ENCODE data around the gene RETREG1.
A peak's percentile ranks its signal among the peaks of the same experiment; 100 is the strongest.

The RETREG1 gene

DNA sequence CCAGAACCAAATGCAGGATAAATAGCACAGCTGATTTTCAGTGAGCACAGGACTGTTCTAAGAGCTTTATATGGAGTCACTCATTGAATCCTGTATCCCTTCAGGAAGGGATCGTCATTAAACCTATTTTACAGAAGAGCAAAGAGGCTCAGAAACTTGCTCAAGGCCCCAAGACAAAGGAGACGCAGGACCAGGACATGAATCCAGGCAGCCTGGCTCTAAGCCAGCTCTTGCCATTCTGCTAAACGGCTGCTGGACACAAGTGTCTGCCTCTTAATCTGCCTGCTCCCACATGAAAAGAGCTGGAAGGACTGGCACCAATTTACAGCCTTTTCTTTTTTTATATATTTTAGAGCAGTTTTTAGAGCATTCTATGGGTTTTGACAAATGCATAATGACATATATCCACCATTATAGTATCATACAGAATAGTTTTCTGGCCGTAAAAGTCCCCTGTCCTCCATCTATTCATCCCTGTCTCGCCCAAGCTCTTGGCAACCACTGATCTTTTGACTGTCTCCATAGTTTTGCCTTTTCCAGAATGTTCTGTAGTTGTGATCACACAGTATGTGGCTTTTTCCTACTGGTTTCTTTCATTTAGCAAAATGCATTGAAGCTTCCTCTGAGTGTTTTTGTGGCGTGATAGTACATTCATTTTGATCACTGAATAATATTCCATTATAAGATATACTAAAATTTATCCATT, 37.5 kb downstream of the RETREG1 start:
- no peak for DNase-seq

DNA sequence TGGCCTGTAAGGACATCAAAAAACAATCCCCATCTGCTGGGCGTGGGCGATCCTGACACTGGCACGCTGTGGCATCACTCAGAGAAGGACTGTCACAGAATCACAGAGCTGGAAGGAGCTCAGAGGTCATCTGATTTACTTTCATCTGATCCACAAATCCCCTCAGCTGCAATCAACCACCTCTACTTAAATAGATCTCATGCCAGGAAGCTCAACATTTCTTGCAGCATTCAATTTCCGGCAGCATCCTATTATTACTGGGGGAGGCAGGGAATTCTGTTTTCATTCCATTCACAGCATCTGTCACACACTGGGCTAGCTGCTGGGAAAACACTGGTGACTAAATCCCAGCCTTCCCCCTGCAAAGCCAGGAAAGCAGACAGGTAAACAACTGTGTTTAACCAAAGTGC, 38.3 kb downstream of the RETREG1 start:
- DNase-seq: no peak

DNA sequence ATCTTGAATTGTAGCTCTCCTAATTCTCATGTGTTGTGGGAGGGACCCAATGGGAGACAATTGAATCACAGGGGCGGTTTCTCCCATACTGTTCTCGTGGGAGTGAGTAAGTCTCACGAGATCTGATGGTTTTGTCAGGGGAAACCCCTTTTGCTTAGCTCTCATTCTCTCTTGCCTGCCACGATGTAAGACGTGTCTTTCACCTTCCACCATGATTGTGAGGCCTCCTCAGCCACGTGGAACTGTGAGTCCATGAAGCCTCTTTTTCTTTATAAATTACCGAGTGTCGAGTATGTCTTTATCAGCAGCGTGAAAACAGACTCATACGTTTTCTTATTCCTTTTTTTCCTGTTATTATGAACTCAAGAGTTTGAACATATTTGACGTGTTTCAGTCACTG, 39.1 kb downstream of the RETREG1 start:
- no peak for DNase-seq

DNA sequence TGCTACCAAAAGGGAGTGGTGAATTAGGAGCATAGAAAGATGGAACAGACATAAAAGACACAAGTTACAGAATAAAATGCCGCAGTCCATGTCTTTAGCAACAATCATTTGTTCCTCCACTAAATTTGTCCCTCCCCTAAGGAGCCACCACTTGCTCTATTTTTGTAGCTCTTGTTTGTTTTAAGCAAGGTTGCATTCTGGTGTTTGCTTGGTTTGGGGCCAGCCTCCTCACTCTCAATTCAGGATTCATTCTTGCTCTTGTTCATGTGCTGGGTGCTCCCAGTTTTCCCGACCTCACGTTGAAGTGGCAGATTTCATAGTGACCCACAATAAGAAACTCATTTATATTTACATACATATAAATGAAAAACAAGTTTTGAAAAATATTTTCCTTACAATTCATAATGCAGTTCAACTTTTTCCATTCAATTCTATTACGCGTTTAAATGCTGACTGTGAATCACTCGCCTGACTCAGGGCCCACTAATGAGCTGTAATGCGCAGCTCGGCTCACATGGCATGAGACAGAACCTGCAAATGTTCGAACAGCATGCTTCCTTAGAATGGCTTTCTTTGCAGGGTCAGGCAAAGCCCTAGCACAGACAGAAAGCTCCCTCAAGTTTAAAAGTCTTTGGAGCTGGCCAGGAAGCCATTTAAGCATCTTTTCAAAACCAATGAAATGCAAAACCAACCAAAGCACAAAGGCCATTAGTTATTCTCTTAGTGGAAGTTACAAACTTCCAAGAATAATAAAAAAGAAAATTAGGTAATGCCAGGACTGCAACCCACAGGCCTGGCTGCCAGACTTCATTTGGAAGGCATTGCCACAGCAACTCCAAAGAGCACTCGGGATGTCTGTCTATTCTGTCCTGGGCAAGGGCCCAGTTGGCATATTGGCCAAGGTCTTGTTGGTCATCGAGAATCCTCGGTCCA, 41.7 kb downstream of the RETREG1 start:
- DNase-seq: no peak

DNA sequence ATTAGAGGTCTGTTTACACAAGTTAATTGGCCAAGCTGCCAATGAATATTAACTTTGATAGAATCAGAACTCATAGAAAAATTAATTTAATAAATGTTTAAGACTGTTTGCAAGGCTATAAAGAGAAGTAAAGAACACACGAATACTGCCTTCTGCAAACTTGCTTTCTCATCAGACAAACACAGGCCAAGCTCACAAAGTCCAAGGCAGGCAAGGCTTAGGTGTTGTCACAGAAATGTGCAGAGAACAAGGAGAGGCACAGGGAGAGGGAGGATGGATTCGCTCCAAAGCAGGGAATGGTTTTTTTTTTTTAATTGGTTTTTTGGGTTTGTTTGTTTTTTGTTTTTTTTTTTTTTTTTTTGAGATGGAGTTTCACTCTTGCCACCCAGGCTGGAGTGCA, 43.4 kb downstream of the RETREG1 start:
- no peak for DNase-seq

DNA sequence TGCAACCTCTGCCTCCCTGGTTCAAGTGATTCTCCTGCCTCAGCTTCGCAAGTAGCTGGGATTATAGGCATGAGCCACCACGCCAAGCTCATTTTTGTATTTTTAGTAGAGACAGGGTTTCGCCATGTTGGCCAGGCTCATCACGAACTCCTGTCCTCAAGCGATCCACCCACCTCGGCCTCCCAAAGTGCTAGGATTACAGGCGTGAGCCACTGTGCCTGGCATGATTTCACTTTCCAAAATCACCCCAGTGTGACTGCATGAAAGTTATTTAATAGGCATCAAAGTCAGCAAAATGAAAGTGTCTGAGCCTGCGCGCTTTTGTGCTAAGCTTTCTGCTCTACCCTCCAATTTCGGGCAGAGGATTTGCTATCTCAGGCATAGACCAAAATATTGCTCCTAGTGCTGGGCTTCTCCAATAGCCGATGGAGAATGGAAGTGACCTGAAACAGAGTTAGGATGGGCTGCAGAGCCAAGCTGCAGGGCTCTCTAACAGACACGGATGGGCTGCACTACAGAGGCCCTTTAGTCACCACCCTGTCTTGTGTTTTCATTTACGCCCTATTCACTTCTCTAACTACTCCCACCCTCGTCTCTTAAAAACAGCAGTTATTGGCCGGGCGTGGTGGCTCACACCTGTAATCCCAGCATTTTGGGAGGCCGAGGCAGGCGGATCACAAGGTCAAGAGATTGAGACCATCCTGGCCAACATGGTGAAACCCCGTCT, 44.3 kb downstream of the RETREG1 start:
- DNase-seq: no peak

DNA sequence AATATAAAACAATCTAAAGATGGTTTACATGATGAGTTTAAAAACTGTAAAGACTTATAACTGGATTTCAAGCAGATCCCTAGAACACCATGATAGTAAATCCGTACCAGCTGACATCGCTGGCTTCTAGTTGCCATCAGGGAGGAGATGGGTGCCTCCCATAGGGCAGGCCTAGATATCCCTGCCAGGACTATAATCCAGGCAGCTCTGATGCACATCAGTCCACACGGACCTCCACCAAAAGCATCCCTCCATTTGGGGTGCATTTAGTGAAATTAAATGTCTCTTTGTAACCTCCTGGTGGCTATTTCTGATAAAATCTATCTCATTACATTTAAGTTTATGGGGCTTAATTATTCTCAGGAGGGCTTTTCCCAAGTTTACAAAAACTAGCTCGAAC, 45.8 kb downstream of the RETREG1 start:
- DNase-seq: no peak

DNA sequence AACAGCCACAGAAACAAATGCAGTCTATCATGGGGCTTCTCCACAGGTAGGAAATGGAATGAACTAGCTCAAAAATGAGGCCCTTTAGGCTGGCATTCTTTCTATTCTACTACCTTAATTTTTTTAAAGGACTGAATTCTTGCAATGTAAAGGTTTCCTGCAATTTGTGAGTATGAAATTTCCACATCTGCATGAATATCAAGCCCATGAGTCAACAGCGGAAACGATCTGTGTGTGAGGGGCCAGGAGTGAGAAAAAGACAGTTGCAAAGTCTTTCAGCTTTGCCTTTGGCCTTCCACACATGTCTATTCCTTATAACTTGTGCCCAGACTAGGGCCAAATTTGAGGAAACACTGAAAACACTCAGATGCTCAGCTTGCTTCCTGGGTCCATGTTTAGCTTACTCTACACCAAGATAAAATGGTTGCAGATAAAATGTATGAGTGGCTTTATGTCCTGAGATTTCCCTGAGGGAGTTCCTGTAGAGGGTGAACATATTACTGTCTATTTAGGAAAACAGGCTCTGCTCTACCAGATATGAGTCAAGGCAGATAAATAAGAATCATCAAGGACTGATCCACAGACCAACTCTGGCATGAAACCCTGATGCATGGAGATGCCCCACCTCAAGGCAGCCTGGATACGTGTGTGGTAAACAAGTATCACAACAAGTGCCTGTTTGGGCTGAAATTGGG, 46.5 kb downstream of the RETREG1 start:
- DNase-seq: no peak

DNA sequence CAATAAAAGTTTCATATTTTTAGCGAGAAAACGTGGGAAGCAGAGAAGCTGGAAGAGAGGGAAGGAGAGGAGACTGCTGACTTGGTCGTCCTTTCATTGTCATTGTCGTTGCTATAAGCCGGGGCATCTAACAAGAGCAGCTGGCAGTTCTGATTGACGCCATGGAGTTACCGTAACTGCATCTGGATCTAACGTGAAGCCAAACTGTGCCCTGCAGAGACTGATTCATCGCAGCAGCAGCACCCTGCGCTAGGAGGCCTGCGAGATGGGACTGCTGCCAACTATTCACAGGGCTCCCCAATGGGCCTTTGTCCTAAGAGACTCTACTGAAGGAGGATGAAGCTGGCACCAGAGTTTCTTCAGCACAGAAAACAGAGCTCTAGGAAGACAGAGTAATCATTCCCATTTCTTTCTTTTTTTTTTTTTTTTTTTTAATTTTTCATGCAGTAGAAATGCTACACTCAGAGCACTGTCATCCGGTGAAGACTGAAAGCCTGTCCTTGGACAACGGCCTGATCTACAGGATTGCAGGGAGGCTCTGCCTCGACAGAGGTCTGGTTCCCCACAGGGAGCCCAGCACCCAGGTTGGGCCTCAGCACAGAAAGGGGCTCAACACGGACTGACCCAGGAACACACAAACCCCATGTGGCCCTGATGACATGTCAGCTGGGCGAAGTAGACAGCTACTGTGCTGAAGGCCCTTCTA, 47.8 kb downstream of the RETREG1 start:
- DNase-seq: no peak

DNA sequence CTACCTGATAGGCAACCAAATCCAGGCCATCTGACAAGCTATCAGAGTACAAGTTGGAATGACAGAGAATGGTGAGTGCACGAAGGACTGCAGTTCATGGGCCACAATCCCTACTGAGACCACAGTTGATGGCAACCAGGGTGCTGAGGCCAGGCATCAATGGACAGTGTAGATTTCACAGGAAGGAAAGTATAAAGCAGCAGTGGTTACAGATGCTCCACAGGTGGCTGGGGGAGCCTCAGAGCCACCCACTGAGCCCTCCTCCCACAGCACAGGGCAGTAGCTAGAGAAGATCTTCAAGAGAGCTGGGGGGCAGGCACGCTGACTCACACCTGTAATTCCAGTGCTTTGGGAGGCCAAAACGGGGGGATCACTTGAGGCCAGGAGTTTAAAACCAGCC, 49.4 kb downstream of the RETREG1 start:
- no peak for DNase-seq

DNA sequence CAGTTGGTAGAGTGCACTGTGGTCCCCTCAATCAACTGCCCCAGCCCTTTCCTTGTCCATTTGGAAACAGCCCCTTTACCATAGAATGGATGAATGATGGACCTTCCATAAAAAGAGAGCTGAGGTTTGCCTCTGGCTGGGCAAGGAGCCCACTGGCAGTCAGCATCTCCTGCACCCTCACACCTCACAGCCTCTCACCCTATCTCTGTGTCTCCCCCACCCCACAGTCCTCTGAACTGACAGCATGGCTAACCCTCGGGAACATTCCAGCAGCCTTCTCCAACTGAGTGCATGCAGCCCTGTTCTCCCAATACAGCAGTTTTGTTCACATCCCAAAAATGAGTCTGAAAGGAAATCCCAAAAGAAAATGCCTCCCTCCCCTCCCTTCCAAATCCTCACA, 51.7 kb downstream of the RETREG1 start:
- DNase-seq: no peak

DNA sequence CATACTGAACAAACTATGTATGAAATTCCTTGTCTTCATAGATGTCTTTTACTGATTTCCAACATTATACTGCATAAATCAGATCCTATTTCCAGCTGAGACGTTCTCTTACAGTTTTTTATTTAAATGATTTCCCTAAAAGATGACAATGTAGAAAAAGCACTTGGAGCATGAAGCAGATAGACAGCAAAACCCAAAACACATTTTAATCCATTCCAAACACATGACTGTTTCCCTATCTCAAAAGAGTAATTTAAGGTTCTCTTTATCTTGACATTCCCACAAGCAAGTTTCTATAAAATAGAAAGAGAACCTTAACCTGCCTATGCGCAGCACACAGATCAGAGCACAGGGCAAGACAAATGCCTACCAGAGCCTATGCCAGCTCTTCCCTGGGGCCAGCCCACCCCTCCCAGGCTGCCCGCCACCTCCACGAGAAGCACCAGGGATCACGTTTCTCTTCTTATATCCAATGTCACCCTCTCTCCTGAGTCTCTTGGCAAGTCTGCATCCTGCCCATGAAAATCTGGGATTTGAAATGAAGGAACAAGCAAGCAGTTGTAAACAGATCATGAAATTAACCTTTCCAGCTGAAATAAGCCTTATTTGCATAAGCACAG, 52.4 kb downstream of the RETREG1 start:
- no peak for DNase-seq

DNA sequence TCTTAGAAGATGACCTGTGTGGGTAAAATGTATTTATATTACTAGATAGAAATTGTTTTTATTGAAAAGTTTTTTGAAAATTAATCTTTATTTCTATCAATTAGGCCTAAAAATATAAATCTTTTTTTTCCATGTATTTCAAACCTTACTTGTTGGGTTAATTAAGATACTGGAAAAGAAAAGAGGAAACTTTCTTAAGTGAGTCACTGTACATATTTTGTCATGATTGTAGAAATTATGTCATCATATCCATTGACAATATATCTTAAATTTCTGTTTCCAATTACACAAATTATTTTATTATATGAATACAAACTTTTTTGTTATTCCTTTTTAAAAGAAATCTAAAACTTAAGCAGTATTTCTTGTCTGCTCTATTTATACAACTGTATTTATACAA, 53.1 kb downstream of the RETREG1 start:
- no peak for DNase-seq

DNA sequence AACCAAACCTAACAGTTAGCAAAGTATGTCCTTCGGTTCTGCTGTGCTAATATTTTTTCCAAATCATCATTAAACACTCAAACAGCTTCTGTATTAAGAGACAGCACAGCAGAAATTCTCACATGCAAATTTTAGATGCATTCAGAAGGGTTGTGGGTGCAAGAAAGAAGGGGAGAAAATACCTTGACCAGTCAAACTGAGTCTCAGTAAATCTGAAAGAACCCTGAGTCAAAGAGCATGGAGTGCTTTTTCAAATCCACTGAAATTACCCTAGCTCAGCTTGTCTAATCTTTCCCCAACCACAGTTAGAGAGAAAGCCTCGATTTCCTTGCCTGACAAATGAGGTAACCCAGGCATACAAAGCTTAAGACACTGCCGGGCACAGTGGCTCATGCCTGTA, 55.1 kb downstream of the RETREG1 start:
- DNase-seq: no peak

DNA sequence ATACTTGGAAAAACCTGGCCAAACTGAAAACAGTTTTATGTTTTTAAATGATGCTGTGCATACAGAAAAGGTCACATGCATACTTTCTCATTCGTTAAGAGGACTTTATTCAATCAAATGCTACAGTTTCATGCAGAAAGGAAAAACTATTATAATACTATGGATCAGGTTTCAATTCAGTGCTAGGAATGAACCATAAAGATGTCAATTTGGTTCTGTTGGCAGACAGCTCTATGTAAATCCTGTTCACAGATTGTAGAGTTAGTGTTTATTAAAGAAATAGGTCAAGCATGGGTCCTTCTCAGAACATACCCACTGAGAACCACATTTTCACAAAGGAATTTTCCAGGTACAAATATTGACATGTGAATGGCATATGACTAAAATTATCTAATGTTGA, 57.1 kb downstream of the RETREG1 start:
- no peak for DNase-seq

DNA sequence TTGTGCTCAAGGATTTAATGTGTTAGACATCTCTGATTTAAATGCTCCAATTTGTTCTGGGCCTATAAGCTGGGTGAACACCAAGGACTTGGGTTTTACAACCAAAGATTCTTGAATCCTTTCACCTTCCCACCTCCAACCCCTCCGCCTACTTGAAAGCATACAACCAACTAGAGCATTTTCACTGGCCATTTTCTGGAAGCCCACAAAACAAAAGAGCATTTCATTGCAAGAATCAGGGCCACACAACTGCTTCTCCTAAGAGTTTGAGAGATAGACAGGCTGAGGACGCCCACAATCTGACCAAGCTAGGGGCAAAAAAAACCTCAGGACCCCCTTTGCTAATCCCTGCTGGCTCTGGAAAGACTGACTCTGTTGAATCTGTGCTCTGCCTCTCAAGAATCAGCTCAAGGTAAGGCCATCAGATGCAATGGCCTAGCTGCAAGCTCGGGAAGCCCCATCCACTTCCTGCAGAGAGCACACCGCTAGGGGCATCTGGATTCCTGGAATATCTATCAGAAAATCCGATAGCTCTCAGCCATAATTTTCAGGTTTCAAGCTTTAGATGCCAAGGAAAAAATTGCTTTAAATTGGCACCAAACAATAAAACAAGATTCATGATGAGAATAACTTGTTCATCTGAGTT, 57.7 kb downstream of the RETREG1 start:
- DNase-seq: no peak

DNA sequence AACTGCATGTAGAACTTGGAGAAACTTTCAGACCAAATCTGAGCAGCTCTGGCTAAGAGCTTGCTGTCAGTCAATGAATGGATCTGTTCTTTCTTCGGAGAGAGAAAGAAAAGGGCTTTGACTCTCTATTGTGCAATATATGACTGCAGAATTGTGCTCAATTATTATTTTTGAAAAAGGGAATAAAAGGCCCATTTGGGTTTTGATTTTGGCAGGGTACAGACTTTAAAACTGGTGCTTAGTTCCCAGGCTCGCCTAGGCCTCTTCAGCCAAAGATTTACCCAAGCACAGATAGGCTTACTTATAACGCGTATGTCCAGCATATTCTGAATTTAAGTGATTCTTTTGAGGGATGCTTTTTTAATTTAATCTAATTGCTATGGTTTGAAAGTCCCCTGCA, 59.3 kb downstream of the RETREG1 start:
- DNase-seq: no peak

DNA sequence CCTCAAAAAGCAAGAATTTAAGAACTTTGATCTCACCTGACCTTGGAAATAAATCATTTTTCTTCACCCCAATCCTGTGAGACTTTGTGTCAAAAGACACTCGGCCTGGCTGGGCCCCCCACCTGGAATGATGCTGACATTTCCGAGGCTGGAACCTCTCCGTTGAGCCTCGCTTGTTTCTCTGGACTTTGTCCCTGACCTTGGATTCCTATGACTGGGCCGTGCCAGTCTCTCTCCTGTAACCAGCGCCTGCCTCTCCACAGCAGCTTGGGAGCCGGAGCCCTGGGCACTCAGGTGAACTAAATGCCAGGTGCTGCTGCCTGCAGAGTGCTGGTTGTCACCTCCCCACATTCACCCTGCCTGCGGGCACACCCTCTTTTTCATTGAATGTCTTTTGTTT, 62.7 kb downstream of the RETREG1 start:
- no peak for DNase-seq

DNA sequence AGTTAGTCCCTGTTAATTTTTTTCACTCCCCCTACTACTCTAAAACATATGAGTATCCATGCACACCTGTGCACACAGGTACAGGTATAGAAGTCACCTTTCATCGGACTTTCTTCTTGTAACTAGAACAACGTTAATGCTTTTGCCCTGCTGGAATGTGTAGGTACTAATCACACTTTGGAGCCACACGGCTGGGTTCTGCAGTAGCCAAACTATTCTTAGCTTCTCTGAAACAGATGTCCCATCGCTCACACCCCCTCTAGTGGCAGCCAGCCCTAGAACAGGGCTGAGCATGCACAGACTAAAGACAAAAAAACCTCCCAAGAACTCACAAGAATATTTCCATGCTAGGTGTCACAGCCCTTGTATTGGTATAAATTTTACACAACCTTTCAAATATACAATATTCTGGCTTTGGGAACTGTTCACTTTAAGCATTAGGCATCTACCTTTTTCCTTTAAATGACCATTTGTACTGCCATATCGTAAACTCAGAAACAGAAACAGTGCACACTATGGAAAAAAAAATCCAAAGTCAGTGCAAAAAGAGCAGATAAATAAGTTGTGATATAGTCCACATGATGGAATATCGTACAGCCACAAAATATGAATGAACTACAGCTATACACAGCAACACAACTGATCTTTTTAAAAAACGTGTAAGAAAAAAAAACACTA, 64.0 kb downstream of the RETREG1 start:
- DNase-seq: peak; percentile 29

DNA sequence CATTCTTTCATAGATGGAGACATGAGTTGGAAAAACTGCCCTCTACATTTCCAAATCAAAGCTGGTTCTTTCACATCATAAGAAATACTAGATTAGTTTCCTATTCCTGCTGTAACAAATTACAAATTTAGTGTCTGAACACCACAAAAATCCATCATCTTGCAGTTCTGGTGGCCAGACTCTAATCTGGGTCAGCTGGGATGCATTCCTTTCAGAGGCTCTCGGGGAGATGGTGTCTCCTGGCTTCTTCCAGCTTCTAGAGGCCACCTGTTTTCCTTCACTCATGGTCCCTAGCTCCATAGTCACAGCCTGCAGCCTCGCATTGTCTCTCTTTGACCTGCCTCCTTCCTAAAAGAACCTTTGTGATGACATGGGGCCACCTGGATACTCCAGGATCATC, 65.2 kb downstream of the RETREG1 start:
- DNase-seq: no peak
